Measurements from ENCODE around the gene CTU2.

The CTU2 gene

GRCh38 chr16:88681709-88682451 lies 24.4 kb upstream of the CTU2 start:
- no peak for FAIRE-seq

- no peak for FAIRE-seq
Observed at GRCh38 chr16:88684569-88685155, 21.6 kb upstream of the CTU2 start.

GRCh38 chr16:88685156-88686061 lies 20.9 kb upstream of the CTU2 start:
- no peak for FAIRE-seq

- no peak for FAIRE-seq
Observed at GRCh38 chr16:88686062-88686438, 20.3 kb upstream of the CTU2 start.

- FAIRE-seq: no peak
Observed at GRCh38 chr16:88686439-88687253, 19.7 kb upstream of the CTU2 start, which contains the start of gene SNAI3. TSS of gene SNAI3 (minus strand) at chr16:88686507. CDS start at chr16:88686406, 101 bp downstream.

- FAIRE-seq: no peak
Observed at GRCh38 chr16:88687254-88687576, 19.1 kb upstream of the CTU2 start.

- FAIRE-seq: no peak
Observed at GRCh38 chr16:88687676-88688012, 18.7 kb upstream of the CTU2 start.

GRCh38 chr16:88688013-88688778 lies 18.1 kb upstream of the CTU2 start:
- no peak for FAIRE-seq

- no peak for FAIRE-seq
Observed at GRCh38 chr16:88690341-88691128, 15.8 kb upstream of the CTU2 start.

GRCh38 chr16:88691129-88691813 lies 15.0 kb upstream of the CTU2 start:
- FAIRE-seq: no peak

GRCh38 chr16:88691924-88692560 lies 14.3 kb upstream of the CTU2 start:
- FAIRE-seq: no peak

GRCh38 chr16:88692861-88693260 lies 13.4 kb upstream of the CTU2 start:
- FAIRE-seq: no peak

GRCh38 chr16:88693420-88694177 lies 12.7 kb upstream of the CTU2 start:
- no peak for FAIRE-seq

- no peak for FAIRE-seq
Observed at GRCh38 chr16:88694221-88695087, 11.8 kb upstream of the CTU2 start.

GRCh38 chr16:88695218-88695617 lies 11.1 kb upstream of the CTU2 start:
- FAIRE-seq: no peak

GRCh38 chr16:88695753-88696152 lies 10.6 kb upstream of the CTU2 start:
- FAIRE-seq: no peak

- no peak for FAIRE-seq
Observed at GRCh38 chr16:88696441-88696840, 9.9 kb upstream of the CTU2 start.

GRCh38 chr16:88697116-88697830 lies 9.0 kb upstream of the CTU2 start:
- no peak for FAIRE-seq
